KMS-11 (cell line): ENCODE results near the gene PCNX2.

ENCODE experiments used
- H2AFZ ChIP-seq: fragments of 200-600 bp; sonication (generic); 2 replicates; pipeline ENCODE4 v1.6.1; 2016; ENCODE audit warnings: antibody characterized with exemption, mixed run types, low read depth
- H3K27ac ChIP-seq: fragments of 200-600 bp; sonication (generic); 2 replicates; pipeline ENCODE4 v1.6.1; 2016; ENCODE audit warnings: mild to moderate bottlenecking, mixed run types
- H3K27me3 ChIP-seq: fragments of 200-600 bp; sonication (generic); 2 replicates; pipeline ENCODE4 v1.6.1; 2017; ENCODE audit warnings: mild to moderate bottlenecking, low read depth, mixed run types, moderate library complexity; ENCODE audit not compliant: insufficient read depth
- H3K36me3 ChIP-seq: fragments of 200-600 bp; sonication (generic); 2 replicates; pipeline ENCODE4 v1.6.1; 2017; ENCODE audit warnings: mild to moderate bottlenecking, mixed run types; ENCODE audit not compliant: insufficient read depth
- H3K4me1 ChIP-seq: fragments of 200-600 bp; sonication (generic); 2 replicates; pipeline ENCODE4 v1.6.1; 2016; ENCODE audit warnings: mild to moderate bottlenecking, low read depth, mixed run types; ENCODE audit not compliant: poor library complexity, severe bottlenecking
- H3K4me2 ChIP-seq: fragments of 200-600 bp; sonication (generic); 2 replicates; pipeline ENCODE4 v1.7.0; 2016; ENCODE audit warnings: mild to moderate bottlenecking, mixed run types
- H3K4me3 ChIP-seq: fragments of 200-600 bp; sonication (generic); IDR thresholded peaks from 2 replicates; pipeline ENCODE4 v1.6.1; 2017; ENCODE audit warnings: low read depth, low read length, mixed read lengths; ENCODE audit not compliant: insufficient read depth
- H3K79me2 ChIP-seq: fragments of 200-600 bp; sonication (generic); 2 replicates; pipeline ENCODE4 v1.6.1; 2016; ENCODE audit warnings: low read depth, mixed run types; ENCODE audit not compliant: insufficient read depth
- H3K9ac ChIP-seq: fragments of 200-600 bp; sonication (generic); 2 replicates; pipeline ENCODE4 v1.6.1; 2016; ENCODE audit warnings: mild to moderate bottlenecking, mixed run types
- H4K20me1 ChIP-seq: fragments of 200-600 bp; sonication (generic); 2 replicates; pipeline ENCODE4 v1.6.1; 2016; ENCODE audit warnings: mild to moderate bottlenecking, mixed run types; ENCODE audit not compliant: insufficient read depth
- CTCF ChIP-seq: fragments of 200-600 bp; sonication (generic); conservative IDR thresholded peaks from 2 replicates; pipeline ENCODE4 v1.6.1; 2017; ENCODE audit warnings: low read depth, mild to moderate bottlenecking, antibody characterized with exemption, low read length, moderate library complexity, mixed read lengths

The PCNX2 gene

GRCh38 chr1:233031521-233031920 is 264.0 kb downstream of the PCNX2 start:
- Histone ChIP-seq H4K20me1 (no peaks in the 10 kb centered on the region), H3K9ac (no peak overlapping the region), H2AFZ (no peak overlapping the region), H3K27ac (no peak overlapping the region), H3K4me3 (no peak overlapping the region), H3K79me2 (no peaks in the 10 kb centered on the region), H3K36me3 (no peaks in the 10 kb centered on the region), H3K4me1 (no peaks in the 10 kb centered on the region), H3K4me2 (no peak overlapping the region), H3K27me3 (no peaks in the 10 kb centered on the region)
- TF ChIP-seq CTCF, result no peak

- Histone ChIP-seq H3K4me2 (no peak overlapping the region), H3K36me3 (no peaks in the 10 kb centered on the region), H3K9ac (no peak overlapping the region), H3K27ac (no peak overlapping the region), H3K79me2 (no peaks in the 10 kb centered on the region), H4K20me1 (no peaks in the 10 kb centered on the region), H3K27me3 (no peaks in the 10 kb centered on the region), H2AFZ (no peak overlapping the region), H3K4me3 (no peak overlapping the region), H3K4me1 (no peaks in the 10 kb centered on the region)
- no peak for TF ChIP-seq CTCF
Observed at GRCh38 chr1:233027046-233027445, 268.5 kb downstream of the PCNX2 start.

- H3K4me3 ChIP-seq, result no peak overlapping the region
- no peak overlapping the region for H3K9ac ChIP-seq
- no peak for TF ChIP-seq CTCF
- no peaks in the 10 kb centered on the region for H4K20me1 ChIP-seq
- H3K27ac ChIP-seq, result no peak overlapping the region
- no peaks in the 10 kb centered on the region for H3K27me3 ChIP-seq
- H3K4me2 ChIP-seq, result no peak overlapping the region
- no peaks in the 10 kb centered on the region for H3K36me3 ChIP-seq
- no peaks in the 10 kb centered on the region for H3K79me2 ChIP-seq
- H2AFZ ChIP-seq, result no peak overlapping the region
- H3K4me1 ChIP-seq, result no peaks in the 10 kb centered on the region
Observed at GRCh38 chr1:233025567-233025966, 270.0 kb downstream of the PCNX2 start.

GRCh38 chr1:233025157-233025556 is 270.4 kb downstream of the PCNX2 start:
- Histone ChIP-seq H3K27me3 (no peaks in the 10 kb centered on the region), H4K20me1 (no peaks in the 10 kb centered on the region), H3K4me2 (no peak overlapping the region), H3K79me2 (no peaks in the 10 kb centered on the region), H3K4me1 (no peaks in the 10 kb centered on the region), H3K36me3 (no peaks in the 10 kb centered on the region), H3K9ac (no peak overlapping the region), H2AFZ (no peak overlapping the region), H3K4me3 (no peak overlapping the region), H3K27ac (no peak overlapping the region)
- no peak for TF ChIP-seq CTCF

GRCh38 chr1:233024199-233024598 is 271.3 kb downstream of the PCNX2 start:
- Histone ChIP-seq H4K20me1 (no peaks in the 10 kb centered on the region), H3K4me3 (no peak overlapping the region), H3K9ac (no peak overlapping the region), H3K36me3 (no peaks in the 10 kb centered on the region), H3K27ac (no peak overlapping the region), H3K4me1 (no peaks in the 10 kb centered on the region), H2AFZ (no peak overlapping the region), H3K79me2 (no peaks in the 10 kb centered on the region), H3K27me3 (no peaks in the 10 kb centered on the region), H3K4me2 (no peak overlapping the region)
- TF ChIP-seq CTCF, result no peak
